HepG2 (cell line): ENCODE results near the gene ATP2A2. TPM values are rescaled to one million over a fixed set of nuclear protein-coding genes. Genes with fewer than 3 reads are reported as not detected.

Experiments used
- ATRX ChIP-seq: sonication (generic); formaldehyde crosslinking; IDR thresholded peaks from 2 replicates; pipeline ENCODE4 v1.4.0; 2020; ENCODE audit warnings: missing genetic modification reagents, borderline replicate concordance
- GABPB1 ChIP-seq: IDR thresholded peaks from 2 replicates; pipeline ENCODE4 v1.6.1; 2016; ENCODE audit warnings: mild to moderate bottlenecking, missing genetic modification reagents, moderate library complexity, missing compliant biosample characterization
- HOXA7 ChIP-seq: sonication (generic); formaldehyde crosslinking; IDR thresholded peaks from 2 replicates; pipeline ENCODE4 v1.8.1; 2022; ENCODE audit warnings: mild to moderate bottlenecking, missing genetic modification reagents, moderate library complexity
- KLF16 ChIP-seq, 2 experiments: sonication (generic) in 1 of 2; formaldehyde crosslinking in 1 of 2; IDR thresholded peaks; 2 replicates each; pipeline versions ENCODE4 v1.6.1 to v1.8.0; 2016 to 2023; ENCODE audit warnings: missing genetic modification reagents in 2 of 2, missing compliant biosample characterization in 1 of 2
- MTA1 ChIP-seq: sonication (generic); formaldehyde crosslinking; IDR thresholded peaks from 2 replicates; pipeline ENCODE4 v1.4.0; 2020; ENCODE audit warnings: missing genetic modification reagents, mild to moderate bottlenecking, borderline replicate concordance
- MTF1 ChIP-seq: sonication (generic); formaldehyde crosslinking; IDR thresholded peaks from 2 replicates; pipeline ENCODE4 v1.5.0; 2020; ENCODE audit warnings: missing genetic modification reagents
- NFKBIZ ChIP-seq: IDR thresholded peaks from 2 replicates; pipeline ENCODE4 v1.6.1; 2018; ENCODE audit warnings: missing genetic modification reagents, missing compliant biosample characterization
- PHB2 ChIP-seq: fragments of 450-650 bp; IDR thresholded peaks from 2 replicates; pipeline ENCODE4 v1.6.1; 2018; ENCODE audit not compliant: partially characterized antibody
- RNF2 ChIP-seq: fragments of 450-650 bp; conservative IDR thresholded peaks from 2 replicates; pipeline ENCODE4 v1.6.1; 2016; ENCODE audit warnings: low read depth
- SMYD3 ChIP-seq: sonication (generic); formaldehyde crosslinking; IDR thresholded peaks from 2 replicates; pipeline ENCODE4 v1.8.1; 2023; ENCODE audit warnings: mild to moderate bottlenecking, missing genetic modification reagents
- TSC22D2 ChIP-seq: sonication (generic); formaldehyde crosslinking; IDR thresholded peaks from 2 replicates; pipeline ENCODE4 v1.5.1; 2020; ENCODE audit warnings: missing genetic modification reagents, mild to moderate bottlenecking, borderline replicate concordance
- ZKSCAN8 ChIP-seq: IDR thresholded peaks from 2 replicates; pipeline ENCODE4 v1.6.1; 2016; ENCODE audit warnings: borderline replicate concordance, missing genetic modification reagents, missing compliant biosample characterization
- ZNF160 ChIP-seq: sonication (generic); formaldehyde crosslinking; IDR thresholded peaks from 2 replicates; pipeline ENCODE4 v1.8.0; 2022; ENCODE audit warnings: mild to moderate bottlenecking, inconsistent platforms, missing genetic modification reagents
- ZNF333 ChIP-seq: sonication (generic); formaldehyde crosslinking; IDR thresholded peaks from 2 replicates; pipeline ENCODE4 v1.4.0; 2020; ENCODE audit warnings: mild to moderate bottlenecking, missing genetic modification reagents, borderline replicate concordance
- ZSCAN22 ChIP-seq: sonication (generic); formaldehyde crosslinking; IDR thresholded peaks from 2 replicates; pipeline ENCODE4 v1.4.0; 2020; ENCODE audit warnings: mild to moderate bottlenecking, missing genetic modification reagents
- polyA plus RNA-seq, 8 experiments: library from polyadenylated mRNA; depleted of rRNA in 3 of 8; stranded (reverse) in 7 of 8; unstranded in 1 of 8; fragments of >200 nt; fragmentation: Illumina TruSeq in 4 of 8; extraction: Trizol in 4 of 8; gene quantifications; 2 replicates each; pipeline versions ENCODE4 v1.2.1 to v1.2.3, GENCODE V29; 2011 to 2016; ENCODE audit warnings: low read depth in 4 of 8, missing spikeins in 1 of 8, mixed read lengths in 1 of 8; ENCODE audit not compliant: insufficient read depth in 1 of 8
- total RNA-seq, 5 experiments: library from RNA; depleted of rRNA; stranded (reverse); fragments of >200 nt; fragmentation: Illumina TruSeq; extraction: Trizol; gene quantifications; 2 replicates each; pipeline ENCODE4 v1.2.3, GENCODE V29; 2016; ENCODE audit warnings: low read depth in 1 of 5
- TF ChIP-seq, protein P1 (sequence below): sonication (generic); formaldehyde crosslinking; IDR thresholded peaks from 2 replicates; pipeline ENCODE4 v1.5.1; 2020; ENCODE audit warnings: mild to moderate bottlenecking, missing genetic modification reagents, borderline replicate concordance
- TF ChIP-seq, protein P2 (sequence below): IDR thresholded peaks from 2 replicates; pipeline ENCODE4 v1.6.1; 2016
- TF ChIP-seq, protein P3 (sequence below): IDR thresholded peaks from 2 replicates; pipeline ENCODE4 v1.6.1; 2016; ENCODE audit warnings: mild to moderate bottlenecking
- TF ChIP-seq, protein P4 (sequence below): sonication (generic); formaldehyde crosslinking; IDR thresholded peaks from 2 replicates; pipeline ENCODE4 v1.4.0; 2020; ENCODE audit warnings: mild to moderate bottlenecking, missing genetic modification reagents, borderline replicate concordance

Gene ATP2A2
- total and polyA plus RNA-seq, 2 of the 13 experiments (the other 11 are each of a cell fraction or from before 2014, with no cell fraction given), result 35.4 to 85.5 TPM

DNA sequence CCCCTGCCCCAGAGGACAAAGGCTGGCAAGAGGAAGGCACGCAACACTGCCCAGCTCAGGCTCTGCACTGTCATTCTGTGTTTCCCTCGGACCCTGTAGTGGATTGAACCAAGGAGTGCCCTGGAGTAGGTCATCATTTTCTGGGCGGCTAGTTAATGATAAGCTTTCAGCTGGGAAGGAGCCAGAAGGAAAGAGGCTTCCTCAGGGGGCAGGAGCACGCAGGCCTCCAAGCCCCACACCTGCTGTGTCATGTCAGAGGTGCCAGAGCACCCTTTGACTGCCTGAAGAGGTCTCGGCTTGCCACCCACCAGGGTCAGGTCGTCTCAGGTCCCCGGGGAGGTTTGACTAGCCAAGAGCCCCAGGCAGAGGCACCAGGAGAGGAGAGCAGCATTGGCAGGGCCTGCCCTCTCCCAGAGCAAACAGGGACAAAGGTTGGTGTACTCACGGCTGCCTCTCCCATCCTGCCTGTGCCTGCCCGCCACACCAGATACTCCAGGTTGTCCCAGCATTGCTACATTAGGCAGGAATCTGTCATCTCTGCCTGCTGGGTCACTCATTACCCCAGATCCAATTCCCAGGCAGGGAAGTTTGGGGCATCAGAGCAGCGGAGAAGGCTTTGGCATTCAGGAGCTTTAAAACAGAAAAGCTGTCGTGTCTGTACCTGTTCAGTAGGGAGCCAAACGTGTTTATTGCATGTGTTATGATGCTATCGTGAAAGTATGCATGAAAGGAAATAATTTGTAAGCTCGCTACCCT lies 33.5 kb upstream of the ATP2A2 start (continued):
- TF ChIP-seq, protein P1, sequence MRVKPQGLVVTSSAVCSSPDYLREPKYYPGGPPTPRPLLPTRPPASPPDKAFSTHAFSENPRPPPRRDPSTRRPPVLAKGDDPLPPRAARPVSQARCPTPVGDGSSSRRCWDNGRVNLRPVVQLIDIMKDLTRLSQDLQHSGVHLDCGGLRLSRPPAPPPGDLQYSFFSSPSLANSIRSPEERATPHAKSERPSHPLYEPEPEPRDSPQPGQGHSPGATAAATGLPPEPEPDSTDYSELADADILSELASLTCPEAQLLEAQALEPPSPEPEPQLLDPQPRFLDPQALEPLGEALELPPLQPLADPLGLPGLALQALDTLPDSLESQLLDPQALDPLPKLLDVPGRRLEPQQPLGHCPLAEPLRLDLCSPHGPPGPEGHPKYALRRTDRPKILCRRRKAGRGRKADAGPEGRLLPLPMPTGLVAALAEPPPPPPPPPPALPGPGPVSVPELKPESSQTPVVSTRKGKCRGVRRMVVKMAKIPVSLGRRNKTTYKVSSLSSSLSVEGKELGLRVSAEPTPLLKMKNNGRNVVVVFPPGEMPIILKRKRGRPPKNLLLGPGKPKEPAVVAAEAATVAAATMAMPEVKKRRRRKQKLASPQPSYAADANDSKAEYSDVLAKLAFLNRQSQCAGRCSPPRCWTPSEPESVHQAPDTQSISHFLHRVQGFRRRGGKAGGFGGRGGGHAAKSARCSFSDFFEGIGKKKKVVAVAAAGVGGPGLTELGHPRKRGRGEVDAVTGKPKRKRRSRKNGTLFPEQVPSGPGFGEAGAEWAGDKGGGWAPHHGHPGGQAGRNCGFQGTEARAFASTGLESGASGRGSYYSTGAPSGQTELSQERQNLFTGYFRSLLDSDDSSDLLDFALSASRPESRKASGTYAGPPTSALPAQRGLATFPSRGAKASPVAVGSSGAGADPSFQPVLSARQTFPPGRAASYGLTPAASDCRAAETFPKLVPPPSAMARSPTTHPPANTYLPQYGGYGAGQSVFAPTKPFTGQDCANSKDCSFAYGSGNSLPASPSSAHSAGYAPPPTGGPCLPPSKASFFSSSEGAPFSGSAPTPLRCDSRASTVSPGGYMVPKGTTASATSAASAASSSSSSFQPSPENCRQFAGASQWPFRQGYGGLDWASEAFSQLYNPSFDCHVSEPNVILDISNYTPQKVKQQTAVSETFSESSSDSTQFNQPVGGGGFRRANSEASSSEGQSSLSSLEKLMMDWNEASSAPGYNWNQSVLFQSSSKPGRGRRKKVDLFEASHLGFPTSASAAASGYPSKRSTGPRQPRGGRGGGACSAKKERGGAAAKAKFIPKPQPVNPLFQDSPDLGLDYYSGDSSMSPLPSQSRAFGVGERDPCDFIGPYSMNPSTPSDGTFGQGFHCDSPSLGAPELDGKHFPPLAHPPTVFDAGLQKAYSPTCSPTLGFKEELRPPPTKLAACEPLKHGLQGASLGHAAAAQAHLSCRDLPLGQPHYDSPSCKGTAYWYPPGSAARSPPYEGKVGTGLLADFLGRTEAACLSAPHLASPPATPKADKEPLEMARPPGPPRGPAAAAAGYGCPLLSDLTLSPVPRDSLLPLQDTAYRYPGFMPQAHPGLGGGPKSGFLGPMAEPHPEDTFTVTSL, result 0 out of 2 replicates have a peak, but pooled peaks have one; percentile 55
- TF ChIP-seq ZNF160, result peak; percentile 28; the same call in 1 of the 2 replicates
- TF ChIP-seq, protein P2, sequence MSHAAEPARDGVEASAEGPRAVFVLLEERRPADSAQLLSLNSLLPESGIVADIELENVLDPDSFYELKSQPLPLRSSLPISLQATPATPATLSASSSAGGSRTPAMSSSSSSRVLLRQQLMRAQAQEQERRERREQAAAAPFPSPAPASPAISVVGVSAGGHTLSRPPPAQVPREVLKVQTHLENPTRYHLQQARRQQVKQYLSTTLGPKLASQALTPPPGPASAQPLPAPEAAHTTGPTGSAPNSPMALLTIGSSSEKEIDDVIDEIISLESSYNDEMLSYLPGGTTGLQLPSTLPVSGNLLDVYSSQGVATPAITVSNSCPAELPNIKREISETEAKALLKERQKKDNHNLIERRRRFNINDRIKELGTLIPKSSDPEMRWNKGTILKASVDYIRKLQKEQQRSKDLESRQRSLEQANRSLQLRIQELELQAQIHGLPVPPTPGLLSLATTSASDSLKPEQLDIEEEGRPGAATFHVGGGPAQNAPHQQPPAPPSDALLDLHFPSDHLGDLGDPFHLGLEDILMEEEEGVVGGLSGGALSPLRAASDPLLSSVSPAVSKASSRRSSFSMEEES (CRISPR knock-in tag), result no peak
- TF ChIP-seq HOXA7 (CRISPR knock-in tag), result no peak
- TF ChIP-seq MTF1 (CRISPR knock-in tag), result no peak
- TF ChIP-seq KLF16 (CRISPR knock-in tag; IDR thresholded peaks at IDR 0.05), result peak in 1 of 2 experiments; percentile 66; a peak in 2 of 4 replicates
- TF ChIP-seq ZKSCAN8 (CRISPR knock-in tag), result peak; percentile 47; the same call in 1 of the 2 replicates
- TF ChIP-seq GABPB1 (CRISPR knock-in tag), result 0 out of 2 replicates have a peak, but pooled peaks have one; percentile 21
- TF ChIP-seq ATRX (CRISPR knock-in tag), result no peak
- TF ChIP-seq RNF2, result no peak
- no peak for TF ChIP-seq PHB2
- TF ChIP-seq SMYD3 (CRISPR knock-in tag), result no peak
- no peak for TF ChIP-seq NFKBIZ (CRISPR knock-in tag)
- TF ChIP-seq TSC22D2 (CRISPR knock-in tag), result no peak
- TF ChIP-seq, protein P3, sequence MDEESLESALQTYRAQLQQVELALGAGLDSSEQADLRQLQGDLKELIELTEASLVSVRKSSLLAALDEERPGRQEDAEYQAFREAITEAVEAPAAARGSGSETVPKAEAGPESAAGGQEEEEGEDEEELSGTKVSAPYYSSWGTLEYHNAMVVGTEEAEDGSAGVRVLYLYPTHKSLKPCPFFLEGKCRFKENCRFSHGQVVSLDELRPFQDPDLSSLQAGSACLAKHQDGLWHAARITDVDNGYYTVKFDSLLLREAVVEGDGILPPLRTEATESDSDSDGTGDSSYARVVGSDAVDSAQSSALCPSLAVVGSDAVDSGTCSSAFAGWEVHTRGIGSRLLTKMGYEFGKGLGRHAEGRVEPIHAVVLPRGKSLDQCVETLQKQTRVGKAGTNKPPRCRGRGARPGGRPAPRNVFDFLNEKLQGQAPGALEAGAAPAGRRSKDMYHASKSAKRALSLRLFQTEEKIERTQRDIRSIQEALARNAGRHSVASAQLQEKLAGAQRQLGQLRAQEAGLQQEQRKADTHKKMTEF (CRISPR knock-in tag), result peak; percentile 86
- no peak for TF ChIP-seq ZNF333 (CRISPR knock-in tag)
- TF ChIP-seq ZSCAN22 (CRISPR knock-in tag), result no peak
- peak; percentile 94; the same call in 1 of the 2 replicates for TF ChIP-seq MTA1 (CRISPR knock-in tag)
- TF ChIP-seq, protein P4, sequence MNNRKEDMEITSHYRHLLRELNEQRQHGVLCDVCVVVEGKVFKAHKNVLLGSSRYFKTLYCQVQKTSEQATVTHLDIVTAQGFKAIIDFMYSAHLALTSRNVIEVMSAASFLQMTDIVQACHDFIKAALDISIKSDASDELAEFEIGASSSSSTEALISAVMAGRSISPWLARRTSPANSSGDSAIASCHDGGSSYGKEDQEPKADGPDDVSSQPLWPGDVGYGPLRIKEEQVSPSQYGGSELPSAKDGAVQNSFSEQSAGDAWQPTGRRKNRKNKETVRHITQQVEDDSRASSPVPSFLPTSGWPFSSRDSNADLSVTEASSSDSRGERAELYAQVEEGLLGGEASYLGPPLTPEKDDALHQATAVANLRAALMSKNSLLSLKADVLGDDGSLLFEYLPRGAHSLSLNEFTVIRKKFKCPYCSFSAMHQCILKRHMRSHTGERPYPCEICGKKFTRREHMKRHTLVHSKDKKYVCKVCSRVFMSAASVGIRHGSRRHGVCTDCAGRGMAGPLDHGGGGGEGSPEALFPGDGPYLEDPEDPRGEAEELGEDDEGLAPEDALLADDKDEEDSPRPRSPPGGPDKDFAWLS (CRISPR knock-in tag), result no peak
